Esophagus squamous epithelium (tissue), 4 donors: ENCODE data around the gene GABPB2.

Experiments
- POLR2A ChIP-seq, 4 donors: fragments of 450-650 bp; IDR thresholded peaks; one replicate each; pipeline ENCODE4 v1.6.1; 2017; ENCODE audit warnings: antibody characterized with exemption in 4 of 4, mild to moderate bottlenecking in 4 of 4, moderate library complexity in 3 of 4
- TF ChIP-seq, protein P1 (sequence below), 6 experiments: fragments of 450-650 bp in 4 of 6; fragments of 200-600 bp in 2 of 6; sonication (generic) in 2 of 6; IDR thresholded peaks; one replicate each; pipeline ENCODE4 v1.5.1; 2016 to 2019; ENCODE audit warnings: antibody characterized with exemption in 6 of 6, mild to moderate bottlenecking in 4 of 6, moderate library complexity in 4 of 6

DNA sequence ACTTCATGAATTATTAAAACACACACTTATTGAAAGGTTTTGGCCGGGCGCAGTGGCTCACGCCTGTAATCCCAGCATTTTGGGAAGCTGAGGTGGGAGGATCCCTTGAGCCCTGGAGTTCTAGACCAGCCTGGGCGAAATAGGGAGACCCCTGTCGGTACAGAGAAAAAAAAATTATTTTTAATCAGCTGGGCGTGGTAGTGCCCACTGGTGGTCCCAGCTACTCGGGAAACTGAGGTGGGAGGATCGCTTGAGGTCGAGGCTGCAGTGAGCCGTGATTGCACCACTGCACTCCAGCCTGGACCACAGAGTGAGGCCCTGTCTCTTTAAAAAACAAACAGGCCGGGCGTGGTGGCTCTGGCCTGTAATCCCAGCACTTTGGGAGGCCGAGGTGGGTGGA, 1.7 kb downstream of the GABPB2 start:
- TF ChIP-seq, protein P1, sequence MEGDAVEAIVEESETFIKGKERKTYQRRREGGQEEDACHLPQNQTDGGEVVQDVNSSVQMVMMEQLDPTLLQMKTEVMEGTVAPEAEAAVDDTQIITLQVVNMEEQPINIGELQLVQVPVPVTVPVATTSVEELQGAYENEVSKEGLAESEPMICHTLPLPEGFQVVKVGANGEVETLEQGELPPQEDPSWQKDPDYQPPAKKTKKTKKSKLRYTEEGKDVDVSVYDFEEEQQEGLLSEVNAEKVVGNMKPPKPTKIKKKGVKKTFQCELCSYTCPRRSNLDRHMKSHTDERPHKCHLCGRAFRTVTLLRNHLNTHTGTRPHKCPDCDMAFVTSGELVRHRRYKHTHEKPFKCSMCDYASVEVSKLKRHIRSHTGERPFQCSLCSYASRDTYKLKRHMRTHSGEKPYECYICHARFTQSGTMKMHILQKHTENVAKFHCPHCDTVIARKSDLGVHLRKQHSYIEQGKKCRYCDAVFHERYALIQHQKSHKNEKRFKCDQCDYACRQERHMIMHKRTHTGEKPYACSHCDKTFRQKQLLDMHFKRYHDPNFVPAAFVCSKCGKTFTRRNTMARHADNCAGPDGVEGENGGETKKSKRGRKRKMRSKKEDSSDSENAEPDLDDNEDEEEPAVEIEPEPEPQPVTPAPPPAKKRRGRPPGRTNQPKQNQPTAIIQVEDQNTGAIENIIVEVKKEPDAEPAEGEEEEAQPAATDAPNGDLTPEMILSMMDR (IDR thresholded peaks at IDR 0.05): no peak
- TF ChIP-seq POLR2A (IDR thresholded peaks at IDR 0.05): no peak
